Measurements from ENCODE around the gene MANSC1. TPM values are rescaled to one million over a fixed set of nuclear protein-coding genes. Genes with fewer than 3 reads are reported as not detected.

The MANSC1 gene
- total RNA-seq, 1 experiment from 2014 or later = 9.1 TPM

DNA sequence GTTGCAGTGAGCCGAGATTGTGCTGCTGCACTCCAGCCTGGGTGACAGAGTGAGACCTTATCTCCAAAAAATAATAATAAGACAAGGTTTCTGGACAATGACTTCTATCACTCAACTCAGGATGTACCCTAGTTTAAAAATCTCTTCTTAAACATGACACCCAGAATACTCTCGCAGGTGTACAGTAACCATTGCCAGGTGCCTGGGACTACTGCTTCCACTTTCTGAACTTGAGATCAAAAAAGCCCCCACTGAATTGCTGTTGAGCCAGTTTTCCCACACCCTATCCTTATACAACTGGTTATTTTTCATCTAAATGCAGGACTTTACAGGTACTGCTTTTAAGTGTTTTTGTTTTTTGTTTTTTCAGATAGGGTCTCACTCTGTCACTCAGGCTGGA, 43.1 kb upstream of the MANSC1 start:
- no peak overlapping the region for H3K23ac ChIP-seq (ENCODE audit: insufficient read length, low read depth, low read length)
- H4K5ac ChIP-seq (ENCODE audit: insufficient read length, low read depth, low read length) = no peak overlapping the region
- H3K27me3 Mint-ChIP-seq (ENCODE audit: low read depth) = no peaks in the 10 kb centered on the region
- no peak overlapping the region for H3K4me2 ChIP-seq (ENCODE audit: insufficient read depth, insufficient read length, low read length)
- no peaks in the 10 kb centered on the region for H3K79me2 ChIP-seq (ENCODE audit: insufficient read depth, low read length)
- H3K14ac ChIP-seq (ENCODE audit: insufficient read depth, low read length) = no peak overlapping the region
- H3K9me3 ChIP-seq (ENCODE audit: control insufficient read depth, low read depth, low read length) = no peaks in the 10 kb centered on the region
- no peak overlapping the region for H3K18ac ChIP-seq (ENCODE audit: insufficient read length, low read depth, low read length)
- H2AK5ac ChIP-seq (ENCODE audit: insufficient read length, low read length) = no peak overlapping the region
- H4K8ac ChIP-seq (replicated peaks; ENCODE audit: insufficient read length, low read depth, low read length) = no peak overlapping the region
- H3K4me1 Mint-ChIP-seq = peaks cover 20 to 21% of the 10 kb centered on the region in 2 experiments
- H3K4me1 ChIP-seq (ENCODE audit: insufficient read depth, low read length) = peaks cover 3% of the 10 kb centered on the region; the same call in 1 of the 2 replicates
- no peak for DNase-seq
- no peak overlapping the region for H3K4me3 Mint-ChIP-seq
- no peak overlapping the region for H2BK120ac ChIP-seq (ENCODE audit: low read depth, low read length, poor library complexity, severe bottlenecking)
- no peak overlapping the region for H2BK20ac ChIP-seq (ENCODE audit: low read depth, low read length, poor library complexity, severe bottlenecking)
- WGBS (ENCODE audit: extremely low coverage, insufficient read length, low lambda C conversion rate) = no CpG with 5 or more reads among the region's 2 CpGs
- TF ChIP-seq, protein P1, sequence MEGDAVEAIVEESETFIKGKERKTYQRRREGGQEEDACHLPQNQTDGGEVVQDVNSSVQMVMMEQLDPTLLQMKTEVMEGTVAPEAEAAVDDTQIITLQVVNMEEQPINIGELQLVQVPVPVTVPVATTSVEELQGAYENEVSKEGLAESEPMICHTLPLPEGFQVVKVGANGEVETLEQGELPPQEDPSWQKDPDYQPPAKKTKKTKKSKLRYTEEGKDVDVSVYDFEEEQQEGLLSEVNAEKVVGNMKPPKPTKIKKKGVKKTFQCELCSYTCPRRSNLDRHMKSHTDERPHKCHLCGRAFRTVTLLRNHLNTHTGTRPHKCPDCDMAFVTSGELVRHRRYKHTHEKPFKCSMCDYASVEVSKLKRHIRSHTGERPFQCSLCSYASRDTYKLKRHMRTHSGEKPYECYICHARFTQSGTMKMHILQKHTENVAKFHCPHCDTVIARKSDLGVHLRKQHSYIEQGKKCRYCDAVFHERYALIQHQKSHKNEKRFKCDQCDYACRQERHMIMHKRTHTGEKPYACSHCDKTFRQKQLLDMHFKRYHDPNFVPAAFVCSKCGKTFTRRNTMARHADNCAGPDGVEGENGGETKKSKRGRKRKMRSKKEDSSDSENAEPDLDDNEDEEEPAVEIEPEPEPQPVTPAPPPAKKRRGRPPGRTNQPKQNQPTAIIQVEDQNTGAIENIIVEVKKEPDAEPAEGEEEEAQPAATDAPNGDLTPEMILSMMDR (conservative IDR thresholded peaks at IDR 0.05) = no peak
- peaks cover 0 to 5% (median 0%) of the 10 kb centered on the region in 3 experiments; a peak in 2 of 7 replicates for H3K36me3 Mint-ChIP-seq (ENCODE audit: insufficient read depth in 1 of 3, low read depth in 3 of 3)
- H3K9me3 Mint-ChIP-seq = no peaks in the 10 kb centered on the region
- H4K91ac ChIP-seq (ENCODE audit: insufficient read length, low read depth, low read length) = no peak overlapping the region
- H3K9ac ChIP-seq (ENCODE audit: extremely low read depth, insufficient read length, low read length) = no peak overlapping the region
- H3K4ac ChIP-seq (ENCODE audit: low read depth, low read length) = no peak overlapping the region
- H3K79me1 ChIP-seq (ENCODE audit: insufficient read depth, low read depth, low read length, poor library complexity, severe bottlenecking) = no peaks in the 10 kb centered on the region
- no peak overlapping the region for H2BK15ac ChIP-seq (ENCODE audit: low read depth, low read length)
- no peaks in the 10 kb centered on the region for H3K27me3 ChIP-seq (ENCODE audit: insufficient read depth, low read length)
- H2BK5ac ChIP-seq (ENCODE audit: insufficient read length, low read length) = no peak overlapping the region
- no peak overlapping the region for H3K56ac ChIP-seq (ENCODE audit: insufficient read length, low read depth, low read length)
- no peak overlapping the region; a peak in 1 of 7 replicates for H3K27ac Mint-ChIP-seq
- H3T11ph ChIP-seq (ENCODE audit: low read length) = no peak overlapping the region
- H2BK12ac ChIP-seq (ENCODE audit: insufficient read length, low read depth, low read length) = no peak overlapping the region
- H4K20me1 ChIP-seq (ENCODE audit: control insufficient read depth, insufficient read depth, insufficient read length) = no peaks in the 10 kb centered on the region
- no peaks in the 10 kb centered on the region for H3K23me2 ChIP-seq (ENCODE audit: insufficient read length, low read depth, low read length, poor library complexity, severe bottlenecking)
- H2AFZ ChIP-seq (ENCODE audit: low read length) = no peak overlapping the region
- no peak overlapping the region for H3K27ac ChIP-seq (ENCODE audit: insufficient read length, low read depth, low read length)
